Skeletal muscle tissue (tissue), 4 donors: Measurements from ENCODE around the gene NFATC2IP. TPM values are rescaled to one million over a fixed set of nuclear protein-coding genes. Genes with fewer than 3 reads are reported as not detected.

Source experiments
- H3K27ac ChIP-seq: one replicate; pipeline ENCODE4 v1.7.0; 2013; ENCODE audit warnings: mild to moderate bottlenecking, low read depth, low read length, inconsistent platforms
- H3K27me3 ChIP-seq, 3 donors: one replicate each; pipeline ENCODE4 v1.7.0; 2013; ENCODE audit warnings: low read length in 3 of 3; ENCODE audit not compliant: control insufficient read depth in 3 of 3, insufficient read depth in 3 of 3
- H3K36me3 ChIP-seq, 3 donors: one replicate each; pipeline ENCODE4 v1.7.0; 2013; ENCODE audit warnings: low read length in 3 of 3; ENCODE audit not compliant: control insufficient read depth in 3 of 3, insufficient read depth in 3 of 3
- H3K4me1 ChIP-seq, 3 donors: one replicate each; pipeline ENCODE4 v1.7.0; 2013; ENCODE audit warnings: low read length in 3 of 3, mild to moderate bottlenecking in 3 of 3; ENCODE audit not compliant: control insufficient read depth in 3 of 3, insufficient read depth in 3 of 3
- H3K4me3 ChIP-seq, 3 donors: one replicate each; pipeline ENCODE4 v1.7.0; 2013; ENCODE audit warnings: low read length in 3 of 3
- H3K9ac ChIP-seq, 3 donors: one replicate each; pipeline ENCODE4 v1.7.0; 2013; ENCODE audit warnings: low read length in 3 of 3, mild to moderate bottlenecking in 3 of 3, moderate library complexity in 2 of 3, low read depth in 1 of 3
- H3K9me3 ChIP-seq, 3 donors: one replicate each; pipeline ENCODE4 v1.7.0; 2013; ENCODE audit warnings: low read length in 3 of 3; ENCODE audit not compliant: control insufficient read depth in 3 of 3
- total RNA-seq: library from RNA; depleted of rRNA; stranded (reverse); fragments of >200 nt; gene quantifications from one replicate; pipeline ENCODE4 v1.2.3, GENCODE V29; 2014
- donor health status: Osteomylitis.

NFATC2IP gene
- 13.6 TPM for total RNA-seq

DNA sequence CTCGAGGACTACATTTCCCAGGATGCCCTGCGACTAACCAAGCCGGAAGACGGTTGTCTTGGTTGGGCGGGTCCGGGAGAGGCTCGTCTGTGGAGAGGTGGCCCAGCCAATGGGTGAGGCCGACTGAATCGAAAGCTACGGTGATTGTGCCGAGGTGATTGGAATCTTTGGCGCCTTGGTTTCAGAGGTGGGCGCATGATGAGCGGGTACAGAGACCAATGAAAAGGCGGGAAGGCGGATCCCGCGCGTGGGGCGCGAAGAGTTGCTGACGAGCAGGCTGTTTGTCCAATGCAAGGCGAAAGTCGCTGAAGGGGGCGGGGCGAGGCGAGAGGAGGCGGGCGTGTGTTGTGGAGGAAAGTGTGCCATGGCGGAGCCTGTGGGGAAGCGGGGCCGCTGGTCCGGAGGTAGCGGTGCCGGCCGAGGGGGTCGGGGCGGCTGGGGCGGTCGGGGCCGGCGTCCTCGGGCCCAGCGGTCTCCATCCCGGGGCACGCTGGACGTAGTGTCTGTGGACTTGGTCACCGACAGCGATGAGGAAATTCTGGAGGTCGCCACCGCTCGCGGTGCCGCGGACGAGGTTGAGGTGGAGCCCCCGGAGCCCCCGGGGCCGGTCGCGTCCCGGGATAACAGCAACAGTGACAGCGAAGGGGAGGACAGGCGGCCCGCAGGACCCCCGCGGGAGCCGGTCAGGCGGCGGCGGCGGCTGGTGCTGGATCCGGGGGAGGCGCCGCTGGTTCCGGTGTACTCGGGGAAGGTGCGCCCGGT is at the start of gene NFATC2IP:
TSS of gene NFATC2IP (plus strand) at position 290 of the 762 bp plus-strand sequence. CDS start at position 365, 75 bp downstream.
- Histone ChIP-seq H3K27ac (peak within 1 kb of the TSS; percentile 62), H3K4me1 (peaks cover 12 to 15% (median 13%) of the 10 kb centered on the region in 3 donors), H3K9me3 (no peaks in the 10 kb centered on the region), H3K36me3 (peaks cover 17 to 26% (median 17%) of the 10 kb centered on the region in 3 donors), H3K9ac (peak within 1 kb of the TSS; percentile 72 to 86 (median 85)), H3K27me3 (no peaks in the 10 kb centered on the region), H3K4me3 (peak within 1 kb of the TSS; percentile 69 to 80 (median 79))

DNA sequence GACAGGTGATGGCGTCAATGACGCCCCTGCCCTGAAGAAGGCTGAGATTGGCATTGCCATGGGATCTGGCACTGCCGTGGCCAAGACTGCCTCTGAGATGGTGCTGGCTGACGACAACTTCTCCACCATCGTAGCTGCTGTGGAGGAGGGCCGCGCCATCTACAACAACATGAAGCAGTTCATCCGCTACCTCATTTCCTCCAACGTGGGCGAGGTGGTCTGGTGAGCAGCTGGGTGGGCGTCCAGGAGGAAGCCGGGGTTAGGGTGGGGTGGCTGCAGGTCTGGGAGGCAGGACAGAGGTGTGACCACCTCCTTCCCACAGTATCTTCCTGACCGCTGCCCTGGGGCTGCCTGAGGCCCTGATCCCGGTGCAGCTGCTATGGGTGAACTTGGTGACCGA is 48.9 kb upstream of the NFATC2IP start:
- H3K4me1 ChIP-seq, result peaks cover 2 to 9% (median 3%) of the 10 kb centered on the region in 3 donors
- no peaks in the 10 kb centered on the region for H3K27me3 ChIP-seq
- H3K9ac ChIP-seq, result no peak overlapping the region
- H3K9me3 ChIP-seq, result no peaks in the 10 kb centered on the region
- H3K27ac ChIP-seq, result peak overlapping the region; percentile 12
- H3K4me3 ChIP-seq, result no peak overlapping the region
- H3K36me3 ChIP-seq, result peaks cover 42 to 54% (median 48%) of the 10 kb centered on the region in 3 donors

DNA sequence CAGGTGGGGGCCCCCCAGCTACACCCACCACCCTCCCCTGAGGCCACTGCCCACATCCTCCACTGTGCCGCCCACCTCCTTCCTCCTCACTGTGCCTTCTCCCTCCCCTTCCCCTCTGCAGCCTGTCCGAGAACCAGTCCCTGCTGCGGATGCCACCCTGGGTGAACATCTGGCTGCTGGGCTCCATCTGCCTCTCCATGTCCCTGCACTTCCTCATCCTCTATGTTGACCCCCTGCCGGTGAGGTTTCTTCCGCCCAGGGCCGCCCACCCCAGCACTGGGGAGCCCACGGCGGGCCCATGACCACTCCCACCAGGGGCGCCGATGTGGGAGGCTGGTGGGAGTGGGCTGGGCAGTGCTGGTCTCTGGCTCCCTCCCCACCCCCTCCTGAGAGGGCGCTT is 47.8 kb upstream of the NFATC2IP start:
- no peak overlapping the region for H3K27ac ChIP-seq
- H3K27me3 ChIP-seq, result no peaks in the 10 kb centered on the region
- H3K9me3 ChIP-seq, result no peaks in the 10 kb centered on the region
- H3K4me1 ChIP-seq, result peaks cover 2 to 5% (median 3%) of the 10 kb centered on the region in 3 donors
- peaks cover 39 to 50% (median 43%) of the 10 kb centered on the region in 3 donors for H3K36me3 ChIP-seq
- H3K9ac ChIP-seq, result no peak overlapping the region
- H3K4me3 ChIP-seq, result no peak overlapping the region

DNA sequence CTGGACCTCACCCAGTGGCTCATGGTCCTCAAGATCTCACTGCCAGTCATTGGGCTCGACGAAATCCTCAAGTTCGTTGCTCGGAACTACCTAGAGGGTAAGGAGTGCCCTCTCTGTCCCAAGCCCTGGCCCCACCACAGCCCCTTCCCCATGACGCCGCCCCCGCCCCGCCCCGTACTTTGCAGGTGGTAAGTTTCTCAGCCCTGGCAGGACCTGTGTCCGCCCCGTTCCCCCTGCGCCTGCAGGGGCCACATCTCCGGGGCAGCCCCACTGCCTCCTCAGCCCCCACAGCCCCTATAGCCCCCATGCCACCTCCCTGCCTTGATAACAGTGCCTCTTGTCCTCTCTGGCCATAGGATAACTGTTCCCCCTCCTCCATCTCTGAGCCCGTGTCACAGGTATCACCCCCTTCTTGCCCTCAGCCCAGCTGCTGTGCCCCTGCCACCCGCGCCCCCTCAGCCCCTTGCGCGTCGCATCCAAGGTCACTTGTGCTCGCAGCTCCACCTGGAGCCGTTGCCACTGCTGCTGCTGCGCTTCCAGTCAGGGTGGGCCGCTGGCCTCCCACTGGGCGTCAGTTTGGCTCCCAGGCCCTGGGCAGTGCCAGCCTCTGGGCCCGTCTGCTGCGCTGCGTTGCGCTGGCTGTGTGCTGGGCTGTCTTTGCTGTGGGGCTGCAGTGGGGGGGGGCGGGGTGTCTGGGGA is 47.2 kb upstream of the NFATC2IP start:
- H3K4me3 ChIP-seq, result no peak overlapping the region
- H3K9me3 ChIP-seq, result no peaks in the 10 kb centered on the region
- H3K9ac ChIP-seq, result no peak overlapping the region
- no peaks in the 10 kb centered on the region for H3K4me1 ChIP-seq
- H3K27ac ChIP-seq, result no peak overlapping the region
- no peaks in the 10 kb centered on the region for H3K27me3 ChIP-seq
- peaks cover 37 to 48% (median 37%) of the 10 kb centered on the region in 3 donors for H3K36me3 ChIP-seq

DNA sequence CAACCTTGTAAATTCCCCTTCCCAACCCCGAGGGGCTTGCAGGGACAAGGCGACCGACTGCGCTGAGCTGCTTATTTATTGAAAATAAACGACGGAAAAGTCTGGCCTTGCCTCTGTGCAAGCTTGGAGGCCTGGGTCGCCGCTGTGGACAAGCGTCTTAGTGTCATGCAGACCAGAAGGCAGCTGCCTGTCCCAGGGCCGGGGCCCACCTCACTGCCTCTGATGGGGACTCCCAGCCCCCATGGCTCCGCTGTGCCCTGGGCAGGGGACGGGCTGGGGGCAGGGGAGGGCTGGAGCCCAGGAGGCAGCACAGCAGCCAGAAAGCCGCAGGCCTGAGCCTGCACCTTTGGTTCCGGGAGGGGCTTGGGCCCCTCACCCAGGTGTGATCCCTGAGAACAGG is 46.4 kb upstream of the NFATC2IP start:
- H3K4me1 ChIP-seq, result no peaks in the 10 kb centered on the region
- H3K27ac ChIP-seq, result no peak overlapping the region
- H3K36me3 ChIP-seq, result peaks cover 31 to 42% (median 33%) of the 10 kb centered on the region in 3 donors
- H3K9me3 ChIP-seq, result no peaks in the 10 kb centered on the region
- no peaks in the 10 kb centered on the region for H3K27me3 ChIP-seq
- no peak overlapping the region for H3K4me3 ChIP-seq
- H3K9ac ChIP-seq, result no peak overlapping the region

DNA sequence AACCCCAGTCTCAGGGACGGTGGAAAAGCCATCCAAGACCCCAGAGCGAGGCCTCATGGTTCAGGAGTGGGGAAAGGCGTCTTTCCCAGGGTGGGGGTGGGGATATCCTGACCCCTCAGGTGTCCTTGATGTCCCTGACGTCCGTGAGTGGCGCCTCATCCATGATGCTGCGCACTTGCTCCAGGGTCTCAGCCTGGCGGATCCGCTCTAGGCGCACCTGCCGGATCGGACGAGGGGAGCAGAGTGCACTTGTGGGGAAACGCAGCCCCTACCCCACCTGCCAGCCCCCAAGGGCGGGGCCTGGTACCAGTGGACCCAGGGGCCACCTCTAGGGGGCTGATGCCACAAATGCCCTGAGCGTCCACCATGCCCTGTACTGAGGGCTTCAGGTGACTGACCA is 45.9 kb upstream of the NFATC2IP start:
- Histone ChIP-seq H3K4me1 (no peaks in the 10 kb centered on the region), H3K4me3 (no peak overlapping the region), H3K9me3 (no peaks in the 10 kb centered on the region), H3K9ac (no peak overlapping the region), H3K36me3 (peaks cover 31 to 42% (median 32%) of the 10 kb centered on the region in 3 donors), H3K27ac (no peak overlapping the region), H3K27me3 (no peaks in the 10 kb centered on the region)

DNA sequence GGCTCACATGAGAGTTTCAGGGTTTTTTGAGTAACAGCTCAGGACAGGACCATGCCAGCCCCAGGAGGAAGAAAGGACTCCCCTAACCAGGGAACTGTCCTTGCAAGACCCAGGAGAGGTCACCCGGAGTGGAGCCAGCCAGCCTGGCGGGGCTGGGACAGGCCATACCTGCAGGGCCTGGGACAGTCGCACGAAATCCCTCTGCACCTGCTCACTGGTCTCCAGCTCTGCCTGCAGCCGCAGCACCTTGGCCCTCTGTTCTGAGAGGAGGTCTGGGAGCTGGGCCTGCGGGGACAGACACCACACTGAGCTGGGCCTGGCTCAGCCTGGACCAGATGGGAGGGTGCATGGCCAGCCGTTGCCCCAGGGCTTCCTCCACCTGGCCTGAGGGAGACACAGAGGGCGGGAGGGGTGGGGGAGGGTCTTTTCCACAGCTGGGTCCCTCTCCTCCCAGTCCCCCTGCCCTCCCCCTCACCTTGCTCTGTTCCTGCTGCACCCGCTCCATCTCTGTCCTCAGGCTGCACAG is 45.4 kb upstream of the NFATC2IP start:
- Histone ChIP-seq H3K36me3 (peaks cover 31 to 40% (median 32%) of the 10 kb centered on the region in 3 donors), H3K9ac (no peak overlapping the region), H3K27me3 (no peaks in the 10 kb centered on the region), H3K4me1 (no peaks in the 10 kb centered on the region), H3K4me3 (no peak overlapping the region), H3K27ac (no peak overlapping the region), H3K9me3 (no peaks in the 10 kb centered on the region)

DNA sequence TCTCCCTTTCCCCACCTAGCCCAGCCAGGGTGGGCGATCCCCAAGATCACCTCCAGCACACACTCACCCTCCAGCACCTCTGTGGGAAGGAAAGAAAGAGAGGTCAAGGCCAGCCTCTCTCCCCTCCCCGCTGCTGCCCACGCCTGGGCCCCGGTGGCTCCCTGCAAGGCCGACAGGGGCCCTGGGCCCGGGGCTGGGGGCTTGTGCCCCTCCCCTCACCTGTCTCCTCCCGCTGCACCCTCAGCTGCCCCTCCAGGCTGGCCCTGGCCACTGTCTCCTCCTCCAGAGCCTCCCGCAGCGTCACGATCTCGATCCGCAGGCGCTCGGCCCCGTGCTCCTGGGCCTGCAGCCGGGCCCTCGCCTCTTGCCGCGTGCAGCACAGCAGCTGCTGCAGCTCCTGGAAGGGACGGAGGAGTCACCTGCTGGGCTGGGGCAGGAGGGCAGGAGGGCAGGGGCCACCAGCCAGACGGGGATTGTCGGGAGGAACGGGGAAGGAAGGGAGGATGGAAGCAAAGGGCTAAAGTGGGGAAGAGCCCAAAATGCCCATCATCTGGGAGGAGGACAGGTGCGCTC is 44.9 kb upstream of the NFATC2IP start:
- H3K27me3 ChIP-seq, result no peaks in the 10 kb centered on the region
- no peak overlapping the region for H3K9ac ChIP-seq
- H3K27ac ChIP-seq, result no peak overlapping the region
- H3K4me3 ChIP-seq, result no peak overlapping the region
- H3K4me1 ChIP-seq, result no peaks in the 10 kb centered on the region
- peaks cover 27 to 39% (median 30%) of the 10 kb centered on the region in 3 donors for H3K36me3 ChIP-seq
- H3K9me3 ChIP-seq, result no peaks in the 10 kb centered on the region

DNA sequence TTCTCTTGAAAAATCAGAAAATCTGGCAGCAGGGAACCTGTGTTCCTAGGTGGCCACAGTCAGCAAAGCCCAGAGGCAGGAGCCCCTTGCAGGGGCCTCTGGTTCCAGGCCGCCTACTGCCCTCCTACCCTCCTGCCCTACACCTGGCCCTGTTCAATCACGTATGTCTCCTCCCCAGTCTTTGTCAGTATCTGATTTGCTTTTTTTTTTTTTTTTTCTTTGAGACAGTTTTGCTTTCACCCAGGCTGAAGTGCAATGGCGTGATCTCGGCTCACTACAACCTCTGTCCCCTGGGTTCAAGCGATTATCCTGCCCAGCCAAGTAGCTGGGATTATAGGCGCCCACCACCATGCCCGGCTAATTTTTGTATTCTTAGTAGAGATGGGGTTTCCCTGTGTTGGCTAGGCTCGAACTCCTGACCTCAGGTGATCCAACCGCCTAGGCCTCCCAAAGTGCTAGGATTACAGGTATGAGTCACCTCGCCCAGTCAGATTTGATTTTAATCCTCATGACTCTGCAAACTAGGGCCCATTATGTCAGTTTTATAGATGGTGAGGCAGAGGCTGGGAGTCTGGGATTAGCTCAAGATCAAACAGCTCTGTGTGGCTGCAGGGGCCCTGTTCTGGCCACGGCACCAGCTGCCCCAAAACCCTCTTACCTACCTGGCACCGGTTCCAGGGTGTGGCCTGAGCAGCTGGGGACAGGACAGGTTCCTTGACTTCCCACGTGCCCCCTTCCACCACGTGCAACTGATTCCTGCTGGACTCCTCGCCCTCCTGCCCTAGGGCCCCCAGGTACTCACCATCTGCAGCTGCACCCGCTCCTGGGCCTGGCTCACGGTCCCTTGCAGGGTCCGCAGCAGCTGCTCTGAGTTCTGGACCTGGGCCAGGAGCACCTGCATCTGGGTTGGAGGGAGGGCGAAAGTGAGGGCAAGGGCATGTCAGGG is 40.4 kb upstream of the NFATC2IP start:
- Histone ChIP-seq H3K27ac (no peak overlapping the region), H3K27me3 (no peaks in the 10 kb centered on the region), H3K4me3 (no peak overlapping the region), H3K9ac (no peak overlapping the region), H3K36me3 (peaks cover 3 to 18% (median 14%) of the 10 kb centered on the region in 3 donors), H3K9me3 (no peaks in the 10 kb centered on the region), H3K4me1 (no peaks in the 10 kb centered on the region)
